Astrocyte (in vitro differentiated cells and primary cell): ENCODE measurements around the gene ATG14.

ENCODE experiments used
- EZH2 ChIP-seq: IDR thresholded peaks from 2 replicates; pipeline ENCODE4 v1.6.1; 2012; ENCODE audit warnings: mild to moderate bottlenecking, low read length, inconsistent platforms; ENCODE audit not compliant: insufficient read depth
- TF ChIP-seq, protein P1 (sequence below): IDR thresholded peaks from 2 replicates; pipeline ENCODE4 v1.5.1; 2011; ENCODE audit warnings: low read depth, mild to moderate bottlenecking, inconsistent platforms, low read length, moderate library complexity; ENCODE audit not compliant: insufficient read depth

DNA sequence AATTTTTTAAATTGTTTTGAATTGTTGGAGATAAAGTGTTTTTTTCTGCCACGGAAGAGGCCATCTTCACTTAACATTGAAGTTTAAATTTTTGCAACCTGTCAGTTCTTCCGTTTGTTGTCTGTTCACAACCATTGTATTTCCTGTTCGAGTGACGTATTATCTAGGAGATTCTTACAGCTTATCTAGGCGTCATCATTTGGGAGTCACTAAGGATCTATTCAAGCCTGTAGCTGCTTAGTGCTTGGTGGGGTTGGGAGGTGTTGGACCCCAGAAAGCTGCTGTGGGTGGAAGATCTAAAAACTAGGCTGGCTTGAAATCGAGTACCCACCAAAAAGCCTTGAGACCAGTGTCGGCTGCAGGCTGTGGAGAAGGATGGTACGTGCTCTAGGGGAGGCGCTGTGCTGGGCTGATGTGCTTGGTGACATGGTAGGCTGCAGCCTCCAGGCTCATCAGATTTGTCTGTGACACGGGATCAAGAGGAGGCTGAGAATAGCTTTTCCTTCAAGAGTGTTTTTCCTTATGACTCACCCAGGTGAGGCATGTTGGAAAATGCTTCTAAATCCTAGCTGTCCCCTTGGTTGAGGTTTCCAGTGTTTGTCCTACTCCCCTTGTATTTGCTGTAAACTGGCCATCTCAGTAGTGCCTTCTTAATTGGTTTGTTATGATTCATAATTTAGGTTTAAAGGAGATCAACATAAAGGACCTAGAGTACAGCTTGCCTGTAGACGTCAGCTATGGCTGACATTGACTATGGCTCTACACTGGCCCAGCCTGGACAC is 57.8 kb downstream of the ATG14 start:
- TF ChIP-seq, protein P1, sequence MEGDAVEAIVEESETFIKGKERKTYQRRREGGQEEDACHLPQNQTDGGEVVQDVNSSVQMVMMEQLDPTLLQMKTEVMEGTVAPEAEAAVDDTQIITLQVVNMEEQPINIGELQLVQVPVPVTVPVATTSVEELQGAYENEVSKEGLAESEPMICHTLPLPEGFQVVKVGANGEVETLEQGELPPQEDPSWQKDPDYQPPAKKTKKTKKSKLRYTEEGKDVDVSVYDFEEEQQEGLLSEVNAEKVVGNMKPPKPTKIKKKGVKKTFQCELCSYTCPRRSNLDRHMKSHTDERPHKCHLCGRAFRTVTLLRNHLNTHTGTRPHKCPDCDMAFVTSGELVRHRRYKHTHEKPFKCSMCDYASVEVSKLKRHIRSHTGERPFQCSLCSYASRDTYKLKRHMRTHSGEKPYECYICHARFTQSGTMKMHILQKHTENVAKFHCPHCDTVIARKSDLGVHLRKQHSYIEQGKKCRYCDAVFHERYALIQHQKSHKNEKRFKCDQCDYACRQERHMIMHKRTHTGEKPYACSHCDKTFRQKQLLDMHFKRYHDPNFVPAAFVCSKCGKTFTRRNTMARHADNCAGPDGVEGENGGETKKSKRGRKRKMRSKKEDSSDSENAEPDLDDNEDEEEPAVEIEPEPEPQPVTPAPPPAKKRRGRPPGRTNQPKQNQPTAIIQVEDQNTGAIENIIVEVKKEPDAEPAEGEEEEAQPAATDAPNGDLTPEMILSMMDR: no peak
- TF ChIP-seq EZH2: no peak
